ENCODE data around the gene MRPL49. TPM values are rescaled to one million over a fixed set of nuclear protein-coding genes. Genes with fewer than 3 reads are reported as not detected.

The MRPL49 gene
- total and polyA plus RNA-seq, 9 of the 15 experiments (the other 6 are each of a cell fraction or from before 2014, with no cell fraction given): 74.3 to 132 (median 91.2) TPM

DNA sequence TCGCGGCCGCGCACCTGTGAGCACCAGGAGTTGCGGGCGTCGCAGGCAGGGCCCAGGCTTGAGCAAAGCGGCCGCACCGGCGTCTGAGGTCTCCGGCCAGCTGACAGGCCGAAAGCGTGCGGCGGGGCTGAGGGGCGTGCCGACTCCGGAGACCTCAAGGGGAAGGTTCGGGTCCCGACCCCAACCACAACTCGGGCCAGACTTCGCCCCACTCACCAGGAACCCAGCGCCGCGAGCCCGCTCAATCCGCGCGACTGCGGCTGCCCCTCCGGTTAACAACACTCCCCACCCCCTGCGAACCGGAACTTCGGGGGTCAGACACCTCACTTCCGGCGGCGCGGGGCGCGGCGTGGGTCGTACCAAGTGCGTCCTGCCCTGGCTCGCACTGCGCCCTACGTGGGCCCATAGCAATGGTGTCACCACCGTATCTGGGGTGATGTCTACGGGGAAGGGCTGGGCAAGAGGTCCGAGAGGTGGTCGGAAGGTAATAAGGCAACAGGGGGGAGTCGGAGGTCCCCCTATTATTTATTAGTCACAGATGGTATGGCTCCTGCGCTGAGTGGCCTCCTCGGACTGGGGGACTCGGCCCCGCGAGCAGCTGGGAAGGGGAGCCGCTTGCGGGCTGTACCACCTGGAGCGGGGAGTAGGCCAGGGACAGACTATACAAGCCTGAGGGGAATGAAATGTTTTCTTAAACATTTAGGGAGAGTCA lies 12.3 kb downstream of the MRPL49 start, which contains the start of gene SYVN1 (continued):
- TF ChIP-seq NUFIP1 (IDR thresholded peaks at IDR 0.05; ENCODE audit: partially characterized antibody): peak; percentile 82
- TF ChIP-seq JUN (IDR thresholded peaks at IDR 0.05; ENCODE audit: borderline replicate concordance, low read depth, low read length): 0 out of 2 replicates have a peak, but pooled peaks have one; percentile 23
- no peak for TF ChIP-seq JUN (CRISPR knock-in tag; IDR thresholded peaks at IDR 0.05; ENCODE audit: borderline replicate concordance)
- TF ChIP-seq, protein P1, sequence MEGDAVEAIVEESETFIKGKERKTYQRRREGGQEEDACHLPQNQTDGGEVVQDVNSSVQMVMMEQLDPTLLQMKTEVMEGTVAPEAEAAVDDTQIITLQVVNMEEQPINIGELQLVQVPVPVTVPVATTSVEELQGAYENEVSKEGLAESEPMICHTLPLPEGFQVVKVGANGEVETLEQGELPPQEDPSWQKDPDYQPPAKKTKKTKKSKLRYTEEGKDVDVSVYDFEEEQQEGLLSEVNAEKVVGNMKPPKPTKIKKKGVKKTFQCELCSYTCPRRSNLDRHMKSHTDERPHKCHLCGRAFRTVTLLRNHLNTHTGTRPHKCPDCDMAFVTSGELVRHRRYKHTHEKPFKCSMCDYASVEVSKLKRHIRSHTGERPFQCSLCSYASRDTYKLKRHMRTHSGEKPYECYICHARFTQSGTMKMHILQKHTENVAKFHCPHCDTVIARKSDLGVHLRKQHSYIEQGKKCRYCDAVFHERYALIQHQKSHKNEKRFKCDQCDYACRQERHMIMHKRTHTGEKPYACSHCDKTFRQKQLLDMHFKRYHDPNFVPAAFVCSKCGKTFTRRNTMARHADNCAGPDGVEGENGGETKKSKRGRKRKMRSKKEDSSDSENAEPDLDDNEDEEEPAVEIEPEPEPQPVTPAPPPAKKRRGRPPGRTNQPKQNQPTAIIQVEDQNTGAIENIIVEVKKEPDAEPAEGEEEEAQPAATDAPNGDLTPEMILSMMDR (IDR thresholded peaks at IDR 0.05 in 2 of 3, conservative IDR thresholded peaks at IDR 0.05 in 1 of 3; ENCODE audit: insufficient read depth in 2 of 3, low read depth in 1 of 3, low read length in 3 of 3): no peak
- no peak for TF ChIP-seq U2AF1 (optimal IDR thresholded peaks at IDR 0.05; ENCODE audit: low read depth, low read length)
- peak; percentile 94; the same call in 1 of the 2 replicates for TF ChIP-seq ZNF282 (CRISPR knock-in tag; IDR thresholded peaks at IDR 0.05)
- TF ChIP-seq ZNF764 (CRISPR knock-in tag; IDR thresholded peaks at IDR 0.05; ENCODE audit: low read depth): 0 out of 2 replicates have a peak, but pooled peaks have one; percentile 55
- TF ChIP-seq, protein P2, sequence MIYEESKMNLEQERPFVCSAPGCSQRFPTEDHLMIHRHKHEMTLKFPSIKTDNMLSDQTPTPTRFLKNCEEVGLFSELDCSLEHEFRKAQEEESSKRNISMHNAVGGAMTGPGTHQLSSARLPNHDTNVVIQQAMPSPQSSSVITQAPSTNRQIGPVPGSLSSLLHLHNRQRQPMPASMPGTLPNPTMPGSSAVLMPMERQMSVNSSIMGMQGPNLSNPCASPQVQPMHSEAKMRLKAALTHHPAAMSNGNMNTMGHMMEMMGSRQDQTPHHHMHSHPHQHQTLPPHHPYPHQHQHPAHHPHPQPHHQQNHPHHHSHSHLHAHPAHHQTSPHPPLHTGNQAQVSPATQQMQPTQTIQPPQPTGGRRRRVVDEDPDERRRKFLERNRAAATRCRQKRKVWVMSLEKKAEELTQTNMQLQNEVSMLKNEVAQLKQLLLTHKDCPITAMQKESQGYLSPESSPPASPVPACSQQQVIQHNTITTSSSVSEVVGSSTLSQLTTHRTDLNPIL (CRISPR knock-in tag; IDR thresholded peaks at IDR 0.05): no peak
- no peak for TF ChIP-seq MCM2 (IDR thresholded peaks at IDR 0.05; ENCODE audit: low read depth)
- TF ChIP-seq, protein P3, sequence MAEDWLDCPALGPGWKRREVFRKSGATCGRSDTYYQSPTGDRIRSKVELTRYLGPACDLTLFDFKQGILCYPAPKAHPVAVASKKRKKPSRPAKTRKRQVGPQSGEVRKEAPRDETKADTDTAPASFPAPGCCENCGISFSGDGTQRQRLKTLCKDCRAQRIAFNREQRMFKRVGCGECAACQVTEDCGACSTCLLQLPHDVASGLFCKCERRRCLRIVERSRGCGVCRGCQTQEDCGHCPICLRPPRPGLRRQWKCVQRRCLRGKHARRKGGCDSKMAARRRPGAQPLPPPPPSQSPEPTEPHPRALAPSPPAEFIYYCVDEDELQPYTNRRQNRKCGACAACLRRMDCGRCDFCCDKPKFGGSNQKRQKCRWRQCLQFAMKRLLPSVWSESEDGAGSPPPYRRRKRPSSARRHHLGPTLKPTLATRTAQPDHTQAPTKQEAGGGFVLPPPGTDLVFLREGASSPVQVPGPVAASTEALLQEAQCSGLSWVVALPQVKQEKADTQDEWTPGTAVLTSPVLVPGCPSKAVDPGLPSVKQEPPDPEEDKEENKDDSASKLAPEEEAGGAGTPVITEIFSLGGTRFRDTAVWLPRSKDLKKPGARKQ (CRISPR knock-in tag; IDR thresholded peaks at IDR 0.05): no peak
- no peak for TF ChIP-seq SIRT6 (IDR thresholded peaks at IDR 0.05; ENCODE audit: low read depth, low read length)
- TF ChIP-seq SMAD2 (IDR thresholded peaks at IDR 0.05; ENCODE audit: low read depth, low read length): no peak
- TF ChIP-seq KHSRP (IDR thresholded peaks at IDR 0.05): no peak
- TF ChIP-seq, protein P4, sequence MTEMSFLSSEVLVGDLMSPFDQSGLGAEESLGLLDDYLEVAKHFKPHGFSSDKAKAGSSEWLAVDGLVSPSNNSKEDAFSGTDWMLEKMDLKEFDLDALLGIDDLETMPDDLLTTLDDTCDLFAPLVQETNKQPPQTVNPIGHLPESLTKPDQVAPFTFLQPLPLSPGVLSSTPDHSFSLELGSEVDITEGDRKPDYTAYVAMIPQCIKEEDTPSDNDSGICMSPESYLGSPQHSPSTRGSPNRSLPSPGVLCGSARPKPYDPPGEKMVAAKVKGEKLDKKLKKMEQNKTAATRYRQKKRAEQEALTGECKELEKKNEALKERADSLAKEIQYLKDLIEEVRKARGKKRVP (CRISPR knock-in tag; IDR thresholded peaks at IDR 0.05): no peak
- TF ChIP-seq SRSF9 (IDR thresholded peaks at IDR 0.05; ENCODE audit: borderline replicate concordance, low read depth, low read length): no peak
- TF ChIP-seq, protein P5, sequence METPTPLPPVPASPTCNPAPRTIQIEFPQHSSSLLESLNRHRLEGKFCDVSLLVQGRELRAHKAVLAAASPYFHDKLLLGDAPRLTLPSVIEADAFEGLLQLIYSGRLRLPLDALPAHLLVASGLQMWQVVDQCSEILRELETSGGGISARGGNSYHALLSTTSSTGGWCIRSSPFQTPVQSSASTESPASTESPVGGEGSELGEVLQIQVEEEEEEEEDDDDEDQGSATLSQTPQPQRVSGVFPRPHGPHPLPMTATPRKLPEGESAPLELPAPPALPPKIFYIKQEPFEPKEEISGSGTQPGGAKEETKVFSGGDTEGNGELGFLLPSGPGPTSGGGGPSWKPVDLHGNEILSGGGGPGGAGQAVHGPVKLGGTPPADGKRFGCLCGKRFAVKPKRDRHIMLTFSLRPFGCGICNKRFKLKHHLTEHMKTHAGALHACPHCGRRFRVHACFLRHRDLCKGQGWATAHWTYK (CRISPR knock-in tag; IDR thresholded peaks at IDR 0.05): peak; percentile 48
- TF ChIP-seq HDAC1 (IDR thresholded peaks at IDR 0.05): peak in 1 of 2 experiments; percentile 93; a peak in 2 of 4 replicates
- TF ChIP-seq, protein P6, sequence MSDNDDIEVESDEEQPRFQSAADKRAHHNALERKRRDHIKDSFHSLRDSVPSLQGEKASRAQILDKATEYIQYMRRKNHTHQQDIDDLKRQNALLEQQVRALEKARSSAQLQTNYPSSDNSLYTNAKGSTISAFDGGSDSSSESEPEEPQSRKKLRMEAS (CRISPR knock-in tag; IDR thresholded peaks at IDR 0.05): peak; percentile 55; the same call in 1 of the 2 replicates
- TF ChIP-seq ZBTB7A (IDR thresholded peaks at IDR 0.05; ENCODE audit: borderline replicate concordance, control insufficient read depth, low read depth, low read length): no peak
- no peak for TF ChIP-seq BRCA1 (IDR thresholded peaks at IDR 0.05)
- TF ChIP-seq BRCA1 (CRISPR knock-in tag; IDR thresholded peaks at IDR 0.05): no peak
